ENCODE data around the gene RTF1.

DNA sequence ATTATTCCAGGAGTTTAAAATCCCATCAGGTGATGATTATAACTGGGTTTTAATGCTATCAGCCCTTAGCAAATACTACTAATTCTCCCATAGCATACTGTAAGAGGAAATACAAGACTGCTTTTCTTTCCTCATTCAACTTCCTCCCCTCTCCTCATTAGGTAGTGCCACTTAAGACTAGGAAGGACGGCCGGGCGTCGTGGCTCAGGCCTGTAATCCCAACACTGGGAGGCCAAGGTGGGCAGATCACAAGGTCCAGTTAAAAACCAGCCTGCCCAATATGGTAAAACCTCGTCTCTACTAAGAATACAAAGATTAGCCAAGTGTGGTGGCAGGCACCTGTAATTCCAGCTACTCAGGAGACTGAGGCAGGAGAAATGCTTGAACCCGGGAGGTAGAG lies 29.2 kb upstream of the RTF1 start:
- TF ChIP-seq, protein P1, sequence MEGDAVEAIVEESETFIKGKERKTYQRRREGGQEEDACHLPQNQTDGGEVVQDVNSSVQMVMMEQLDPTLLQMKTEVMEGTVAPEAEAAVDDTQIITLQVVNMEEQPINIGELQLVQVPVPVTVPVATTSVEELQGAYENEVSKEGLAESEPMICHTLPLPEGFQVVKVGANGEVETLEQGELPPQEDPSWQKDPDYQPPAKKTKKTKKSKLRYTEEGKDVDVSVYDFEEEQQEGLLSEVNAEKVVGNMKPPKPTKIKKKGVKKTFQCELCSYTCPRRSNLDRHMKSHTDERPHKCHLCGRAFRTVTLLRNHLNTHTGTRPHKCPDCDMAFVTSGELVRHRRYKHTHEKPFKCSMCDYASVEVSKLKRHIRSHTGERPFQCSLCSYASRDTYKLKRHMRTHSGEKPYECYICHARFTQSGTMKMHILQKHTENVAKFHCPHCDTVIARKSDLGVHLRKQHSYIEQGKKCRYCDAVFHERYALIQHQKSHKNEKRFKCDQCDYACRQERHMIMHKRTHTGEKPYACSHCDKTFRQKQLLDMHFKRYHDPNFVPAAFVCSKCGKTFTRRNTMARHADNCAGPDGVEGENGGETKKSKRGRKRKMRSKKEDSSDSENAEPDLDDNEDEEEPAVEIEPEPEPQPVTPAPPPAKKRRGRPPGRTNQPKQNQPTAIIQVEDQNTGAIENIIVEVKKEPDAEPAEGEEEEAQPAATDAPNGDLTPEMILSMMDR (conservative IDR thresholded peaks at IDR 0.05; ENCODE audit: low read length), result no peak
- no peak for TF ChIP-seq EZH2phosphoT487 (IDR thresholded peaks at IDR 0.05; ENCODE audit: borderline replicate concordance, low read depth, low read length)
